HG03354 (cell line): ENCODE results near the gene THTPA.
"Not testable (repeated sequence)": the region's sequence is repeated elsewhere in the genome, so short reads cannot be mapped to it uniquely, and the experiment has no call there.

Experiments
- ATAC-seq: cut with Tn5 transposase; IDR thresholded peaks from one replicate; pipeline ENCODE4 v1.9.1; 2021; ENCODE audit warnings: mild to moderate bottlenecking; ENCODE audit not compliant: unreplicated experiment, poor library complexity, severe bottlenecking

The THTPA gene

GRCh38 chr14:23605931-23606585, 50.0 kb downstream of the THTPA start:
- ATAC-seq, result peak; percentile 85

GRCh38 chr14:23608454-23608853, 52.4 kb downstream of the THTPA start:
- no peak for ATAC-seq

GRCh38 chr14:23609001-23609400, 52.9 kb downstream of the THTPA start:
- ATAC-seq, result no peak

- ATAC-seq, result not testable (repeated sequence)
These were observed 53.5 kb downstream of the THTPA start for GRCh38 chr14:23609411-23610089.
